ENCODE data around the gene CLIP4.

- TF ChIP-seq CTCF (IDR thresholded peaks at IDR 0.05 in 8 of 11, conservative IDR thresholded peaks at IDR 0.05 in 3 of 11), result no peak
- TF ChIP-seq POLR2AphosphoS5 (IDR thresholded peaks at IDR 0.05), result no peak
Measured at GRCh38 chr2:29202819-29203495, 87.7 kb downstream of the CLIP4 start.
